HG03520 (cell line): ENCODE data around the gene IL1RAPL2.

ENCODE experiments used
- ATAC-seq: cut with Tn5 transposase; IDR thresholded peaks from one replicate; pipeline ENCODE4 v1.9.1; 2021; ENCODE audit warnings: mild to moderate bottlenecking, moderate library complexity; ENCODE audit not compliant: unreplicated experiment

The IL1RAPL2 gene

GRCh38 chrX:105550043-105550663, 984.2 kb downstream of the IL1RAPL2 start:
- ATAC-seq: no peak

- ATAC-seq: no peak
Observed at GRCh38 chrX:105552395-105552794, 986.4 kb downstream of the IL1RAPL2 start.

GRCh38 chrX:105553118-105553517, 987.1 kb downstream of the IL1RAPL2 start:
- no peak for ATAC-seq

- no peak for ATAC-seq
Observed at GRCh38 chrX:105564501-105564900, 998.5 kb downstream of the IL1RAPL2 start.

GRCh38 chrX:105565856-105566255, 999.9 kb downstream of the IL1RAPL2 start:
- ATAC-seq: no peak

GRCh38 chrX:105567082-105567481, 1001.1 kb downstream of the IL1RAPL2 start:
- no peak for ATAC-seq

- ATAC-seq: no peak
Observed at GRCh38 chrX:105608745-105609144, 1042.7 kb downstream of the IL1RAPL2 start.

GRCh38 chrX:105609530-105609929, 1043.5 kb downstream of the IL1RAPL2 start:
- no peak for ATAC-seq

- no peak for ATAC-seq
Observed at GRCh38 chrX:105610411-105610810, 1044.4 kb downstream of the IL1RAPL2 start.

GRCh38 chrX:105618393-105619101, 1052.5 kb downstream of the IL1RAPL2 start:
- no peak for ATAC-seq

- no peak for ATAC-seq
Observed at GRCh38 chrX:105634180-105634579, 1068.2 kb downstream of the IL1RAPL2 start.

- no peak for ATAC-seq
Observed at GRCh38 chrX:105635794-105636193, 1069.8 kb downstream of the IL1RAPL2 start.

- ATAC-seq: no peak
Observed at GRCh38 chrX:105636667-105637066, 1070.7 kb downstream of the IL1RAPL2 start.

- no peak for ATAC-seq
Observed at GRCh38 chrX:105645667-105646357, 1079.8 kb downstream of the IL1RAPL2 start.

- no peak for ATAC-seq
Observed at GRCh38 chrX:105646592-105647372, 1080.8 kb downstream of the IL1RAPL2 start.

- ATAC-seq: no peak
Observed at GRCh38 chrX:105647749-105648148, 1081.8 kb downstream of the IL1RAPL2 start.

- ATAC-seq: no peak
Observed at GRCh38 chrX:105648732-105649131, 1082.7 kb downstream of the IL1RAPL2 start.

- no peak for ATAC-seq
Observed at GRCh38 chrX:105650577-105650976, 1084.6 kb downstream of the IL1RAPL2 start.

GRCh38 chrX:105650986-105651385, 1085.0 kb downstream of the IL1RAPL2 start:
- no peak for ATAC-seq

- ATAC-seq: no peak
Observed at GRCh38 chrX:105653891-105654290, 1087.9 kb downstream of the IL1RAPL2 start.

- ATAC-seq: no peak
Observed at GRCh38 chrX:105658136-105658535, 1092.1 kb downstream of the IL1RAPL2 start.
